ENCODE measurements around the gene CRMP1. TPM values are rescaled to one million over a fixed set of nuclear protein-coding genes. Genes with fewer than 3 reads are reported as not detected.

The CRMP1 gene
- total and polyA plus RNA-seq, 2 of the 8 experiments (the other 6 are each of a cell fraction or from before 2014, with no cell fraction given): 120 to 131 TPM

- TF ChIP-seq CHD7 (IDR thresholded peaks at IDR 0.05; ENCODE audit: insufficient replicate concordance, low read length) (no peak), BRCA1 (IDR thresholded peaks at IDR 0.05; ENCODE audit: low read depth, low read length) (no peak), SP1 (IDR thresholded peaks at IDR 0.05; ENCODE audit: low read depth, low read length) (no peak), RXRA (IDR thresholded peaks at IDR 0.05; ENCODE audit: insufficient read depth, low read depth, low read length) (no peak), PHF8 (conservative IDR thresholded peaks at IDR 0.05; ENCODE audit: low read depth, low read length) (no peak), EGR1 (IDR thresholded peaks at IDR 0.05; ENCODE audit: borderline replicate concordance, low read depth, low read length) (no peak), BACH1 (IDR thresholded peaks at IDR 0.05; ENCODE audit: low read length) (no peak), ATF3 (IDR thresholded peaks at IDR 0.05; ENCODE audit: insufficient read depth, low read depth, low read length) (no peak)
Measured at GRCh38 chr4:5845035-5845905, 47.6 kb downstream of the CRMP1 start (continued).

All from H1 (cell line).